ENCODE data around the gene IMMP2L.

GRCh38 chr7:111477462-111478225, 84.6 kb downstream of the IMMP2L start:
- TF ChIP-seq E2F1 (CRISPR knock-in tag; IDR thresholded peaks at IDR 0.05) (no peak), ESRRA (CRISPR knock-in tag; IDR thresholded peaks at IDR 0.05; ENCODE audit: borderline replicate concordance) (no peak), CTCF (IDR thresholded peaks at IDR 0.05) (no peak), FOXJ3 (CRISPR knock-in tag; IDR thresholded peaks at IDR 0.05; ENCODE audit: borderline replicate concordance) (no peak), HMGXB4 (CRISPR knock-in tag; IDR thresholded peaks at IDR 0.05) (no peak), ZNF138 (CRISPR knock-in tag; conservative IDR thresholded peaks at IDR 0.05) (no peak), USF1 (CRISPR knock-in tag; IDR thresholded peaks at IDR 0.05) (no peak), USF2 (CRISPR knock-in tag; IDR thresholded peaks at IDR 0.05) (no peak), JUN (CRISPR knock-in tag; IDR thresholded peaks at IDR 0.05) (no peak), TP53 (CRISPR knock-in tag; IDR thresholded peaks at IDR 0.05) (no peak), ATF1 (CRISPR knock-in tag; IDR thresholded peaks at IDR 0.05) (no peak), CREM (CRISPR knock-in tag; IDR thresholded peaks at IDR 0.05) (no peak)

Measured in WTC11 (cell line).